Measurements from ENCODE around the gene PDE4DIP. TPM values are rescaled to one million over a fixed set of nuclear protein-coding genes. Genes with fewer than 3 reads are reported as not detected.
"Not testable (repeated sequence)": the region's sequence is repeated elsewhere in the genome, so short reads cannot be mapped to it uniquely, and the experiment has no call there.

Gene PDE4DIP
- total RNA-seq, 1 donor from 2014 or later: 12.0 TPM

DNA sequence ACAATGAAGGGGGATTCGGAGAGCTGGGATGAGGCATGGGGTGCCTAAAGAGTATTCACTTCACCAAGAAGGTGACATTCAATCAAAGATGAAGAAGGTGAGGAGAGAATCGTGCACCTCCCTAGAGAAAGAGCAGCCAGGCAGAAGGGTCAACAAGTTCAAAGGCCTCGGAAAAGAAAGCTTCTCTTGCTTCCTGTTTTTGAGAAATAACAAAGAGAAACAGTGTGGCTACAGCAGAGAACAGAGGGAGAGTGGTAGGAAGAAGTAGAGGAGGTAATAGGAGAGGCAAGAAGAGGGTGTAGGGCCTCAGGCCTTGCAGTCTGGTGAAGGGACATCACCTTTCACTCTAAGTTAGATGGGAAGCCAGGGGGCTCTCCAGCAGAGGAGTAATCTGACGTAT lies 41.0 kb downstream of the PDE4DIP start:
- H3K9me3 Mint-ChIP-seq; H3K4me1 Mint-ChIP-seq (ENCODE audit: low read depth); DNase-seq (ENCODE audit: low spot score); H3K27ac Mint-ChIP-seq; H3K27me3 Mint-ChIP-seq (ENCODE audit: low read depth); H3K36me3 Mint-ChIP-seq (ENCODE audit: low read depth); intact Hi-C loops (cut with micrococcal nuclease); H3K4me3 Mint-ChIP-seq (ENCODE audit: low read depth): not testable (repeated sequence)

DNA sequence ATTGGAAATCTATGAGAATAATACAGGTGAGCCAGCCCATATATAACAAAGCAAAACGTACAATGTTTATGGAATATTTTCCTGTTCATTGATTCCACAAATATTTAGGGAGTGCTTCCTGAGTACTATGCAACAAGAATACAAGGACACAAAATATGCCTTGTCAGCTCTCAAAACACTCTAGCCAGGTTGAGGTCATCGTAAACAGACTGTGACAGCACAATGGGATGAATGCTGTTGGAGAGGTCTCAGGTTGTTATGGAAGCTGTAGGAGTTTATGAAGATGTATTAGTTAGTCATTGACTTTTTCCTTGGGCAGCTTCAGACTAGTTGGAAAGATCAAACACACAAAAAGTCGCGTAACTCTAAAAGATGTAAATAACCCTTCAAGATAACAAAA lies 42.1 kb downstream of the PDE4DIP start:
- H3K36me3 Mint-ChIP-seq (ENCODE audit: low read depth); H3K9me3 Mint-ChIP-seq; H3K27me3 Mint-ChIP-seq (ENCODE audit: low read depth); H3K4me1 Mint-ChIP-seq (ENCODE audit: low read depth); DNase-seq (ENCODE audit: low spot score); intact Hi-C loops (cut with micrococcal nuclease); H3K4me3 Mint-ChIP-seq (ENCODE audit: low read depth); H3K27ac Mint-ChIP-seq: not testable (repeated sequence)

DNA sequence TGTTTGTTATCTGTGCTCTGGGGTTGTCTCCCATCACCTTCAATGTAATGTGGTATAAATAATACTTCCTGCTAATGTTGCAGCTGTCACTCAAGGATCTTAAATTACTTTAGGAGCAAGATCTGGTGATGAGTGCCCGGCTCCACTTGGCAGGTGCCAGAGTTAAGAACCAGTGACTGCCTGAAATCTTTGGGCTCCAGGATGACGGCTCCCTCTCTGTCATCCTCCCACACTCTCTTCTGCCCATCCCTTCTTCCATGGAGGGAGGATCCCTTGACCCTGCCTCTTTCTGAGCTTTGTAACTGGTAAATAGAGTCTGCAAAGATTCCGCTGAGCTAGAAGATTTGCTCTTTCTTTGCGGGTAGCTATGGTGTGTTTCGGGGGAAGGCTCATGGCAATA lies 44.4 kb downstream of the PDE4DIP start:
- H3K4me3 Mint-ChIP-seq (ENCODE audit: low read depth); intact Hi-C loops (cut with micrococcal nuclease); H3K36me3 Mint-ChIP-seq (ENCODE audit: low read depth); H3K9me3 Mint-ChIP-seq; H3K27me3 Mint-ChIP-seq (ENCODE audit: low read depth); H3K4me1 Mint-ChIP-seq (ENCODE audit: low read depth); DNase-seq (ENCODE audit: low spot score); H3K27ac Mint-ChIP-seq: not testable (repeated sequence)

DNA sequence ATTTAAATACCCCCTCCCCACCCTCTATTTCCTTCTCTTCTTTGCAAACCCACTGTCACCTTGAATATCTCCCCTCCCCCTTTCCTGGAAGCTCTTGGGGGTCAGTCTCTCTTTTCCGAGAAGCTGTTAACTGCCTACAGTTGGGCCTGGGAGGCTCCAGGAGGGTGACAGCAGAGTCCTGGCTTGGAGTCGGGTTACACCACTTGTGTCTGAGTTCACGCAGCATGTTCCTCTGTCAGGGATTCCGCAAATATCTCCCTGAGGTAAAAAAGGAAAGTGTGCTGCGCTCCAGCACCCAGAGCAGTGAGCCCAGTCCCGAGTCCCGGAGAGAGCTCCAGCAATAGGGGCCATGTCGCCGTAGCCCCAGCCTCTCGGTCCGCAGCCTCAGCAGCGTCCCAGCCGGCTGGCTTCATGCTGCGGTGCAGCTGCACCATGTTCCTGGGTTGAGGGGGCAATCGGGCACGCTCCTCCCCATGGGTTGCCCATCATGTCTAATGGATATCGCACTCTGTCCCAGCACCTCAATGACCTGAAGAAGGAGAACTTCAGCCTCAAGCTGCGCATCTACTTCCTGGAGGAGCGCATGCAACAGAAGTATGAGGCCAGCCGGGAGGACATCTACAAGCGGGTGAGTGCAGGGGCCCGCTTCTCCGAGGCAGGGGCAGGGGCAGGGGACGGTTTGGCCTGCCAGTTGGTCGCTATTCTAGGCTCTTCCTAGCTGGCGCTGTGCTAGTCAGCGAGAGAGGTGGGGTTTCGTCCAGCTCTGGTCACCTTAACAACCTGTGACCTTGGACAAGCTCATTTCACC lies 45.2 kb downstream of the PDE4DIP start:
- H3K4me3 Mint-ChIP-seq (ENCODE audit: low read depth); H3K36me3 Mint-ChIP-seq (ENCODE audit: low read depth); DNase-seq (ENCODE audit: low spot score); H3K27ac Mint-ChIP-seq; H3K4me1 Mint-ChIP-seq (ENCODE audit: low read depth); H3K9me3 Mint-ChIP-seq; H3K27me3 Mint-ChIP-seq (ENCODE audit: low read depth); intact Hi-C loops (cut with micrococcal nuclease): not testable (repeated sequence)

DNA sequence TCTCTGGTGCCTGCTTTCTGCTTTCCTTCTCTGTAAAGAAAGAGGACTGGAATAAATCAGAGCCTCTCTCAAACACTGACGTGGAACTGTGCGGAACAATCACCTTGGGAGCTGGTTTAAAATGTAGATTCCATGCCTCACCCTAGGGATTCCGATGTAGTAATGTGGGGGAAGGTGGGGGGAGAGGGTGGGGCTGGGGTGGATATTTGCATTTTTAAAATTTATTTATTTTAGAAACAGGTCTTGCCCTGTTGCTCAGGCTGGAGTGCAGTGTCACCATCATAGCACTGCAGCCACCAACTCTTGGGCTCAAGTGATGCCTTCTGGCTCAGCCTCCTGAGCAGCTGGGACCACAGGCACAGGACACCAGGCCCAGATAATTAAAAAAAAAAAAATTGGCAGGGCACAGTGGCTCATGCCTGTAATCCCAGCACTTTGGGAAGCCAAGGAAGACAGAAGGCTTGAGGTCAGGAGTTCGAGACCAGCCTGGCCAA lies 45.9 kb downstream of the PDE4DIP start:
- H3K27ac Mint-ChIP-seq; H3K36me3 Mint-ChIP-seq (ENCODE audit: low read depth); H3K4me1 Mint-ChIP-seq (ENCODE audit: low read depth); DNase-seq (ENCODE audit: low spot score); H3K4me3 Mint-ChIP-seq (ENCODE audit: low read depth); H3K27me3 Mint-ChIP-seq (ENCODE audit: low read depth); intact Hi-C loops (cut with micrococcal nuclease); H3K9me3 Mint-ChIP-seq: not testable (repeated sequence)

DNA sequence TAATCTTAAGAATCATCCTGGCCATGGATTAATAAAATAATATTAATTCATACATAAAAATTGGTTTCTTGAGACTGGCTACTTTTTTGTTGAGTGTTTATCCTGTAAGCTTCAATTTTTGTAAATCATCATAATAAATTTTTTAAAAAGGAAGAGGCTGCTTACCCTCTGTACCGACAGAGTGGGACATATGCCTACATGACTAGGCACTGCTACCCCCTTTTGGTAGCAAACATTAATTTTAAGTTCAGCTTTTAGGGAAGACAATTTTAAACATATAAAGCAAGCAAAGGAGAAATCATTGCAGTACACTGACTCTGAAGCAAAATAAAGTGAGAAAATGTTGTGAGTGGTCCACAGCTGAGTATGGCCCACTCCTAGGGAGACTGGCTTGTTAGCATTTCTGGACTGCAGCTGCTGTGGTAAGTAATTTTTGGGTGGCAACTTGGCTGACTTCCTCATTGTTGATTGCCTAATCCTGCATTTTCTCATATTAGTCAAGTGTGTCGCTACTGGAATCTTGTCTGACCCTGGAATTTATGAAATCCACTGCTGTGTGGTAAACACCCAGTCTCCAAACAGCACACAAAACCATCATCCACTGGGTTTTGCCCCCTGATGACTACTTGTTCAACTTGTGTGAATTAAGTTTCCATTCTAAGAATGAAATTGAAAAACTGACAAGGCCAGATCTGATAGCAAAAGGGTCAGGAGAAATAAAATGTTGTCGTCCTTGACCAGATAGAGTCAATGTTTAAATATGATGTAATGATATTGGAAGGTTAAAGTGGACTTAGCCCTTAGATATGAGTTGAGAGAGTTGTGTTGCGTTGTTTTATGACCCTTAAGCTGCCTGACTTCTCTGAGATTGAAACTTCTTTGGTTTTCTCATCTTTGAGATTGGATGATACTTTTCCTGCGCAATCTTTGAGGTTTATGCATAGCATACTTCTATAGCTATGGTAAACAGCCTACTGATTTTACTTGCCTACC lies 50.4 kb downstream of the PDE4DIP start:
- DNase-seq (ENCODE audit: low spot score); H3K36me3 Mint-ChIP-seq (ENCODE audit: low read depth); intact Hi-C loops (cut with micrococcal nuclease); H3K27me3 Mint-ChIP-seq (ENCODE audit: low read depth); H3K4me1 Mint-ChIP-seq (ENCODE audit: low read depth); H3K27ac Mint-ChIP-seq; H3K9me3 Mint-ChIP-seq; H3K4me3 Mint-ChIP-seq (ENCODE audit: low read depth): not testable (repeated sequence)

DNA sequence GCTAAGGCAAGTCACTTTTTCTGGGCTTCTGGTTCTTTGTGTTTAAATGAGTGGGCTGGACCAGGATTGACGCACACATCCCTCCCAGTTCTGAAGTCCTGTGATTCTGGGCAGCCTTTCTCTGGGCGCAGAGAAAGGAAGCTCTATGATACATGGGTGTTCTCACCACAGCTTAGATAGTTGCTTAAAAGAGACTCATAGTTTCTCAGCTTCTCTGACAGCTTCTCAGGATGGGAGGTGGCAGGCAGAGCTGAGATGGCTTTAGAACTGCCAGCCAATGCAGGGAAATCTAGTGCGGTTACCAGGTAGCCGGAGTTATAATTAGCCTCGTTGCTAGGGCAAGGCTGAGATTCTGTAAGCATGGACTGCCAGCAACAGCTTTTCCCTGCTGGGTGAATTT lies 55.8 kb downstream of the PDE4DIP start:
- intact Hi-C loops (cut with micrococcal nuclease); H3K9me3 Mint-ChIP-seq; H3K4me3 Mint-ChIP-seq (ENCODE audit: low read depth); H3K27me3 Mint-ChIP-seq (ENCODE audit: low read depth); H3K27ac Mint-ChIP-seq; H3K36me3 Mint-ChIP-seq (ENCODE audit: low read depth); H3K4me1 Mint-ChIP-seq (ENCODE audit: low read depth); DNase-seq (ENCODE audit: low spot score): not testable (repeated sequence)

DNA sequence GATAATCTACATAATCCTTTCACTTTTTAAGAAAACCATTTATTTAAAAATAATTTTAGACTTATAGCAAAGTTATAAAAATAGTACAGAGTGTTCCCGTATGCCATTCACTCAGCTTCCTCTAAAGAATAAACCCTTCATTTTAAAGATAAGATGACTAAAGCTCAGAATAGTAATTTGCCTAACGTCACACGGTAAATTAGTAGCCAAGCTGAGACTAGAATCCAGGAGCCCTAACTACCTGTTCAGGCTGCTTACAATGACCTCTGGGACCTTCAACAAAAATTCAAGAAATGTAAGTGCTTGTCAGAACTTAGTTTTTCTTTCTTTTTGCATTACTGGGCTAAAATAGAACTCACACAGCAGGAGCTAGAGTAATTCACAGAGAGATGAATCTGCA lies 56.5 kb downstream of the PDE4DIP start:
- H3K4me1 Mint-ChIP-seq (ENCODE audit: low read depth); H3K27me3 Mint-ChIP-seq (ENCODE audit: low read depth); H3K27ac Mint-ChIP-seq; DNase-seq (ENCODE audit: low spot score); H3K36me3 Mint-ChIP-seq (ENCODE audit: low read depth); H3K4me3 Mint-ChIP-seq (ENCODE audit: low read depth); intact Hi-C loops (cut with micrococcal nuclease); H3K9me3 Mint-ChIP-seq: not testable (repeated sequence)

DNA sequence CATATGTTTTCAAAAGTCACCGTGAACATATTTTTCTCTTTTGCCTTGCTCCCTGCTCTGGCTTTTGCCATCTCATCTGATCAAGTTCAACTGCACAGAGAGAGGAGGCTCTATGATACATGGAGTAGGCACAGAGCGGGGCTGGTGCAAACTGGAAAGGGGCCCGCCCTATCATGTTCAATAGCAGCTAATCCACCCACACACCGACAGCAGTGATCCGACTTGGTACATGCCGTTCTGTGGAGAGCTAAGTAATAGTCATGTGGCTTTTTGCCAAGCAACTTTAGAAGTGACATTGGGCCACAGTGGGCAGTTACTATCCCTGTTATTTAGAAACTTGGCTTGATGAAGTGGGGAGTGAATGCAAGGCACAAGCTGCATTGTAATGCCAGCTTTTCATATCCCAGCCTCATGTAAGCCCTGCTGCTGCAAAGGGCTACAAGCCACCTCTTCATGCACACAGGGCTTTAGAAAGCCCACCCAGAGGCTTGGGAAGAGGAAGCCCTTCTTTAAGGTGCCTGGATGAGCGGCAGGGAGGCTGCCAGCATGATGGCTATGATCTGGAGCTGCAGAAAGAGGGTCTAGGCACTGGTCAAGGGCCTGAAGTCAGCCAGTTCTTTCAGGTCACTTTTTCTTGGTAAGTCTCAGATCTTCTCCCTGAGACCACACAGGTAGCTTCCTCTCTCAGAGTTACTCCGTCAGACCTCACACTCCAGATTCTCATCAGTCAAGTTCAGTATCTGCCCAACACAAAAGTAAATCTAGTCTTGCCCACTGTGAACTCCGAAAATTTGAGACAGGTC lies 57.1 kb downstream of the PDE4DIP start:
- H3K9me3 Mint-ChIP-seq; H3K36me3 Mint-ChIP-seq (ENCODE audit: low read depth); H3K27me3 Mint-ChIP-seq (ENCODE audit: low read depth); H3K4me3 Mint-ChIP-seq (ENCODE audit: low read depth); DNase-seq (ENCODE audit: low spot score); H3K4me1 Mint-ChIP-seq (ENCODE audit: low read depth); intact Hi-C loops (cut with micrococcal nuclease); H3K27ac Mint-ChIP-seq: not testable (repeated sequence)

DNA sequence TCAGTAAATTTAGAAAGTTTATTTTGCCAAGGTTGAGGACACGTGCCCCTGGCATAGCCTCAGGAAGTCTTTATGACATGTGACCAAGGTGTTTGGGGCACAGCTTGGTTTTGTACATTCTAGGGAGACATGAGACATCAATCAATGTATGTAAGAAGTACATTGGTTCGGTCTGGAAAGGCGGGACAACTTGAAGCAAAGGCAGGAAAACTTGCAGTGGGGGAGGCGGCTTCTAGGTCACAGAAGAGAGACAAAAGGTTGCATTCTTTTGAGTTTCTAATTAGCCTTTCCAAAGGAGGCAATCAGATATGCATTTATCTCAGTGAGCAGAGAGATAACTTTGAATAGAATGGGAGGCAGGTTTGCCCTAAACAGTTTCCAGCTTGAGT lies 57.7 kb downstream of the PDE4DIP start:
- intact Hi-C loops (cut with micrococcal nuclease); H3K4me1 Mint-ChIP-seq (ENCODE audit: low read depth); H3K27me3 Mint-ChIP-seq (ENCODE audit: low read depth); H3K9me3 Mint-ChIP-seq; H3K4me3 Mint-ChIP-seq (ENCODE audit: low read depth); DNase-seq (ENCODE audit: low spot score); H3K27ac Mint-ChIP-seq; H3K36me3 Mint-ChIP-seq (ENCODE audit: low read depth): not testable (repeated sequence)

DNA sequence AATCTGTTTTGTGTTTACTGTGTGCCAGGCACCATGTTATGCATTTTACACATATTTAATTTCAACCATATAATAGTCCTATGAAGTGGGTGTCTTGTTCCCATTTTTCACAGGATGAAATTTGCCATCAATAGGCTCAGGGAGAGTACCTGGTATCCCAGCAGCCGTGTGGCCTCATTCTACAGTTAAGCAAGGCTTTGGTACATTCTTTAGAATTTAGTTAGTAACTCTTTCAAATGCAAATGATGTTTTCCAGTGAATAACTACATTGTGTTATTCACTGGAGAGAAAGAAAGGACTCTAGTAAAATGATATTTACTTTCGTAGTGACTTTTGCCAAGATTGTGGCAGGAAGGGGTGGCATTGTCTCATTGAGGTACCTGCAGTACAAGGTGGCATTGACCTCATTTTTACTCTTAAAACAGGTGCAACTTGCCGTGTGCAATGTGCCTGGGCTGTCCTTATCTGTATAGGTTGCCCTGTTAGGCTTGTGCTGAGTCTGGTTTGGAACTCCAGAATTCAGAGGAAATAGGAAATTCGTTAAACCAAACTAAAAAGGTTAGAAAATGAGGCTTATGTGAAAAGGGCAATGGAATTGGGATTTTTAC lies 65.1 kb downstream of the PDE4DIP start:
- H3K4me1 Mint-ChIP-seq (ENCODE audit: low read depth); H3K27ac Mint-ChIP-seq; H3K4me3 Mint-ChIP-seq (ENCODE audit: low read depth); DNase-seq (ENCODE audit: low spot score); H3K9me3 Mint-ChIP-seq; H3K36me3 Mint-ChIP-seq (ENCODE audit: low read depth); intact Hi-C loops (cut with micrococcal nuclease); H3K27me3 Mint-ChIP-seq (ENCODE audit: low read depth): not testable (repeated sequence)

DNA sequence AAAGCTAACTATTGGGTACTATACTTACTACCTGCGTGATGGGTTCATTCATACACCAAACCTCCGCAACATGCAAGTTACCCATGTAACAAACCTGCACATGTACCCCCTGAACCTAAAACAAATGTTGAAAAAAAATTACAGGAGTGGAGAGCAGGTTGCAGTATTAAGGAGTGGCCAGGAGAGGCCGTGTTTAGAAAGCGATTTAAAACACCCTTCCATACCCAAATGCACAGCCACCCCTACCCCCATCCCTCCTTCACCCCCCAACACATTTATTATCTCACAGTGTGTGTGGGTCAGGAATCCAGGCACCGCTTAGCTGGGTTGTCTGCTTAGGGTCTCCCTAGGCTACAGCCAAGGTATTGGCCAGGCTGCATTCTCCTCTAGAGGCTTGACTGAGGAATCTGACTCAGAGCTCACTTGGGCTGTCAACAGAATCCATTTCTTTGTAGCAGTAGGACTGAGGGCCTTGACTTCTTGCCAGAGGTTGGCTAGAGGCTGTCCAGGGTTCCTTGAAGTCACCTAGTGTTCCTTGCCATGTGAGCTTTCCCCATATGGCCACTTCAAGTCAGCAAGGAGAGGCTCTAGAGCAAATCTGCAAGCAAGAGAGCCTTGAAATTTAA lies 67.2 kb downstream of the PDE4DIP start:
- H3K27me3 Mint-ChIP-seq (ENCODE audit: low read depth); DNase-seq (ENCODE audit: low spot score); H3K4me3 Mint-ChIP-seq (ENCODE audit: low read depth); H3K36me3 Mint-ChIP-seq (ENCODE audit: low read depth); H3K4me1 Mint-ChIP-seq (ENCODE audit: low read depth); H3K27ac Mint-ChIP-seq; intact Hi-C loops (cut with micrococcal nuclease); H3K9me3 Mint-ChIP-seq: not testable (repeated sequence)

Measured in activated T-helper 2 cell treated with anti-CD3 and anti-CD28 coated beads, Interferon-gamma antibody, Interleukin-2, Interleukin-4, amounts not matched to agents 10 μg/mL and 5 μg/mL and 100 μg/mL, durations not matched to agents 14 hours and 24 hours and 36 hours (primary cell).